BLaER1 (cell line): Measurements from ENCODE around the gene LMO7.
"Not testable (repeated sequence)": the region's sequence is repeated elsewhere in the genome, so short reads cannot be mapped to it uniquely, and the experiment has no call there.

Source experiments
- H3K27ac ChIP-seq: shearing (Covaris generic); formaldehyde crosslinking; 2 replicates; pipeline ENCODE4 v1.8.1; 2022
- H3K27me3 ChIP-seq: shearing (Covaris generic); formaldehyde crosslinking; 2 replicates; pipeline ENCODE4 v1.8.1; 2022
- H3K36me3 ChIP-seq: shearing (Covaris generic); formaldehyde crosslinking; 2 replicates; pipeline ENCODE4 v1.8.1; 2022
- H3K4me1 ChIP-seq: shearing (Covaris generic); formaldehyde crosslinking; 2 replicates; pipeline ENCODE4 v1.8.1; 2022
- H3K4me2 ChIP-seq: shearing (Covaris generic); formaldehyde crosslinking; 2 replicates; pipeline ENCODE4 v1.8.1; 2022
- H3K4me3 ChIP-seq: shearing (Covaris generic); formaldehyde crosslinking; 2 replicates; pipeline ENCODE4 v1.8.1; 2022
- H3K9ac ChIP-seq: shearing (Covaris generic); formaldehyde crosslinking; 2 replicates; pipeline ENCODE4 v1.8.1; 2022
- H3K9me3 ChIP-seq: shearing (Covaris generic); formaldehyde crosslinking; 2 replicates; pipeline ENCODE4 v1.8.1; 2022
- H4K20me1 ChIP-seq: shearing (Covaris generic); formaldehyde crosslinking; 2 replicates; pipeline ENCODE4 v1.8.1; 2022
- Cebpa-rat ChIP-seq: shearing (Covaris generic); IDR thresholded peaks from 2 replicates; pipeline ENCODE4 v1.8.1; 2022

The LMO7 gene

DNA sequence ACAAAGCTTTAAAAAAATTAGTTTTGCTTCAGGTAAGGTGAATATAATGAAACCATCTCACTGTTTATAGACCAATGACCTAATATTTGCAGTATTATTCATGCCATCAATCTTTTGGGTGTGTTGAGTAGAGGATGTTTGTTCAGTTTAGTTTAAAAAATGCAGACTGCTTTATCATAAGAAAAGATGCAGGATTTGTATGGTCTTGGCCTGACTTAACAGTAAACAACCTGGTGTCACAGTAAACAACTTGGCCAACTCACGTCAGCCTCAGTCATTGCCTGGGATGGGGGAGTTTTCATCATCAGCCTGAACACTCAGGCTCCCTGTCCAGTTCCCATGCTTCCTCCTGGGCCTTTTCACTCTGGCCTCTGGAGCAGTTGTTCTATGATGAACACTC, 55.1 kb downstream of the LMO7 start:
- H3K4me3 ChIP-seq = no peak overlapping the region
- H3K27me3 ChIP-seq = no peaks in the 10 kb centered on the region
- no peak overlapping the region for H3K27ac ChIP-seq
- no peak overlapping the region for H3K4me2 ChIP-seq
- no peaks in the 10 kb centered on the region for H3K4me1 ChIP-seq
- TF ChIP-seq Cebpa-rat = no peak
- no peaks in the 10 kb centered on the region for H4K20me1 ChIP-seq
- H3K36me3 ChIP-seq = no peaks in the 10 kb centered on the region
- H3K9ac ChIP-seq = no peak overlapping the region
- no peaks in the 10 kb centered on the region for H3K9me3 ChIP-seq

DNA sequence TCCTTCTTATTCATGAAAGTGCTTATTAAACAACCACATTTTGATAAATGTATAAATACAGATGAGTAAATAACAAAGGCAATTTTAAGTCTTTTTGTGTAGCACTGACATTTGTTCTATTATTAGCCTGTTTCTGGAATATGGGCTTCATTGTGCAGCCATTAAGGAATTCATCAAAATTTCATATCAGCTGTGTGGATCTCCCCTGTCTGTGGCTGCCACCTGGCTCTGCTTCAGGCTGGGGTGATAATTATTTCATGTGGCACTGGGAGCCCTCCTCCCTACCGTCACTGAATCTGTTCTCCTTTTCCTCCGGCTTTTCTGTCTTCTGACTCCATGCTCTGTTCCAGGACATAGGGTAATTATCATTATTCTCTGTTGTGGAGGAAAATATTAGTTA, 57.1 kb downstream of the LMO7 start:
- TF ChIP-seq Cebpa-rat = no peak
- no peaks in the 10 kb centered on the region; the same call in 1 of the 2 replicates for H3K9me3 ChIP-seq
- no peaks in the 10 kb centered on the region for H3K4me1 ChIP-seq
- H3K27me3 ChIP-seq = no peaks in the 10 kb centered on the region
- no peaks in the 10 kb centered on the region for H3K36me3 ChIP-seq
- H3K4me2 ChIP-seq = no peak overlapping the region
- no peak overlapping the region for H3K9ac ChIP-seq
- H3K27ac ChIP-seq = no peak overlapping the region
- no peaks in the 10 kb centered on the region for H4K20me1 ChIP-seq
- no peak overlapping the region for H3K4me3 ChIP-seq

DNA sequence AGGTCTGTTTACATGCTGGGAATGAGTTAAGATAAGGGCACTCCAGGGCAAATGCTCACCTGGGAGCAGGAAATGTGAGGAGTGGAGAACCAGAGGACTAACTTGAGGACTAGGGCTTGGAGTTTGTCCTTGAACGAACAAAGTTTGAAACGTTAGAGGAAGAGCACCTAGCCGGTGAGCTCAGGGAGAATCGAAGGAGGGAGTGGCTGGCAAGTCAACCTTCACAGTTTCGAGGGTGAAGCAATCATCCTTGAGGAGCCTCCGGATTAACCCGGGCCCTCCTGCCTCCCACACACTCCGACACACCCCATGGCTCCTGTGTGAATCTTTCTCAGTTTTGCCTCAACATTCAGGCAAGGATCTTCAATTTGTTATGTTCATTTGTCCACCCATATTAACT, 58.6 kb downstream of the LMO7 start:
- H3K36me3 ChIP-seq = no peaks in the 10 kb centered on the region
- no peak for TF ChIP-seq Cebpa-rat
- no peaks in the 10 kb centered on the region for H3K27me3 ChIP-seq
- H3K27ac ChIP-seq = no peak overlapping the region
- no peak overlapping the region for H3K4me2 ChIP-seq
- H4K20me1 ChIP-seq = no peaks in the 10 kb centered on the region
- no peak overlapping the region for H3K4me3 ChIP-seq
- no peaks in the 10 kb centered on the region for H3K4me1 ChIP-seq
- H3K9me3 ChIP-seq = peaks cover 7% of the 10 kb centered on the region; the same call in 1 of the 2 replicates
- H3K9ac ChIP-seq = no peak overlapping the region

DNA sequence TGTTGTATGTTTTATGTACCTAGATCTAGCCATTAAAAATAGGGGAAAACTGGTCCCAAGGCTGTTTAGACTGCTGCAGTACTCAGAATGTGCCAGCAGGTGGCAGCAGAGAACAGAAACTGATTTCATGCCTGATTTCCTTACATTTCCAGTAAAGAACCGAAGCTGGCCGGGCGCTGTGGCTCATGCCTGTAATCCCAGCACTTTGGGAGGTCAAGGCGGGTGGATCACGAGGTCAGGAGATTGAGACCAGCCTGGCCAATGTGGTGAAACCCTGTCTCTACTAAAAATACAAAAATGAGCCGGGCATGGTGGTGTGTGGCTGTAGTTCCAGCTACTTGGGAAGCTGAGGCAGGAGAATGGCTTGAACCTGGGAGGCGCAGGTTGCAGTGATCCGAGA, 59.8 kb downstream of the LMO7 start:
- H3K4me1 ChIP-seq, H3K9ac ChIP-seq, H4K20me1 ChIP-seq, H3K9me3 ChIP-seq, H3K27ac ChIP-seq, H3K4me2 ChIP-seq, H3K4me3 ChIP-seq, H3K27me3 ChIP-seq, H3K36me3 ChIP-seq: not testable (repeated sequence)

DNA sequence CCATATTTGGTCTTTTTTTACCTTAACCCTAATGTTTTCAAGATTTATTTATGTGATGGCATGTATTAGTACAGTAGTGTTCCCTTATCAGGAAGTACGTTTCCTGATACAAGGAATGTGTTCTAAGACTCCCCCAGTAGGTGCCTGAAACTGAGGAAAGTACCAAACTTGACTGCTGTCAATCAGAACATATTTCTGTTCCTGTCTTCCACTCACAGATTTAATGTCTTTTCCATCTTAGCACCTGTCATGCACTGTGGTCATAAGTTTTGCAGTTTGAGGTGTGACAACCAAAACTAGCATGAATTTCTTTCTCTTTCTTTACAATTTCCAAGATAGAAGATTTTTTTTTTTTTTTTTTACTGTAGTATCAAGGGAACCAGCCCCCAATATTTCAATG, 62.9 kb downstream of the LMO7 start:
- no peak overlapping the region for H3K27ac ChIP-seq
- no peak overlapping the region for H3K9ac ChIP-seq
- no peaks in the 10 kb centered on the region for H3K4me1 ChIP-seq
- H3K9me3 ChIP-seq = peaks cover 9% of the 10 kb centered on the region; the same call in 1 of the 2 replicates
- TF ChIP-seq Cebpa-rat = no peak
- no peaks in the 10 kb centered on the region for H3K27me3 ChIP-seq
- no peak overlapping the region for H3K4me3 ChIP-seq
- no peaks in the 10 kb centered on the region for H4K20me1 ChIP-seq
- H3K36me3 ChIP-seq = no peaks in the 10 kb centered on the region
- H3K4me2 ChIP-seq = no peak overlapping the region

DNA sequence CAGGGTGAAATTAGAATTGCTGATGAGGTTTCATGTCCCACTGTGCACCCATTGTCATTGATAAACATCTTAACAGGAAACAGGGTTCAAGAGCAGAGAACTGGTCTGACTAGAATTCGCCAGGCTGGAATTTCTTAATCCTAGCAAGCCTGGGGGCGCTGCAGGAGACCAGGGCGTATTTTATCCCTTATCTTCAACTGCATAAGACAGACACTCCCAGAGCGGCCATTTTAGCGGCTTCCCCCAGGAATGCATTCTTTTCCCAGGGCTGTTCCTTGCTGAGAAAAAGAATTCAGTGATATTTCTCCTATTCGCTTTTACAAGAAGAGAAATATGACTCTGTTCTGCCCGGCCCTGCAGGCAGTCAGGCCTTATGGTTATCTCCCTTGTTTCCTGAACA, 63.6 kb downstream of the LMO7 start:
- not testable (repeated sequence) for H3K9ac ChIP-seq, H3K4me3 ChIP-seq, H3K4me2 ChIP-seq, H3K27me3 ChIP-seq, H3K36me3 ChIP-seq, H3K9me3 ChIP-seq, H4K20me1 ChIP-seq, H3K27ac ChIP-seq, H3K4me1 ChIP-seq

DNA sequence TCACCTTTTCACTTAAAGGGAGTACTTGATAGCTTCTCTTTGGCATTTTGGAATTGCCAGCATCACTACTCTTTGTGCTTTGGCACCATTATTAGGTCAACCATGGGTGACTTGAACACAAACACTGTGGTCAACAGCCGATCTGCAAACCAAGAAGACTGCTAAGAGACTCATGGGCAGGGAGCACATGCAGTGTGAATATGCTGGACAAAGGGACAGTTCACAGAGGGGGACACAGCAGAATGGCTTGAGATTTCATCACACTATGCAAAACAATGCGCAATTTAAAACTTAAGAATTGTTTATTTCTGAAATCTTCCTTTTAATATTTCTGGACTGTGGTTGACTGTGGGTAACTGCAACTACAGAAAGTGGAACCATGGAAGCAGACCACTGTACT, 64.4 kb downstream of the LMO7 start:
- Histone ChIP-seq H3K4me2 (no peak overlapping the region), H3K27me3 (no peaks in the 10 kb centered on the region), H3K36me3 (no peaks in the 10 kb centered on the region), H3K4me3 (no peak overlapping the region), H3K9ac (no peak overlapping the region), H3K27ac (no peak overlapping the region), H3K9me3 (peaks cover 9% of the 10 kb centered on the region; the same call in 1 of the 2 replicates), H3K4me1 (no peaks in the 10 kb centered on the region), H4K20me1 (no peaks in the 10 kb centered on the region)
- no peak for TF ChIP-seq Cebpa-rat

DNA sequence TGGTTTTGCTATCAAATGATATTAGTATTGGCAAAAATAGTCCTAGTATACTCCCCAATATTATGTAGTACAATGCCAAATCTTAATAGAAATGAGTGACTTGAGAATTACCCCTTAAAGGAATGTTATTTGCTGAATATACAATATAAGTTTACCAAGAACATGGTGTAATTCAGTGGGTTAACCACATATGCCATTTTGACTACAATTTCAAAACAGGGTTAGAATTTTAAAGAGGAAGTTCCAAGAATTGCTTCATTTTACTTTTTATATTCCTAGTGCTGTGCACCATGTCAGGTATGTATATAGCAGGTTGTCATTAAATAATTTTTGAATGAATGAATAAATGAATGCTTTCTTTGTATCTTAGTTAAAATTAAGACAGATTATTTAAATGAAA, 66.3 kb downstream of the LMO7 start:
- Histone ChIP-seq H3K27ac (no peak overlapping the region), H3K4me3 (no peak overlapping the region), H3K27me3 (no peaks in the 10 kb centered on the region), H3K36me3 (no peaks in the 10 kb centered on the region), H3K4me2 (no peak overlapping the region), H3K4me1 (no peaks in the 10 kb centered on the region), H3K9me3 (peaks cover 9% of the 10 kb centered on the region; the same call in 1 of the 2 replicates), H3K9ac (no peak overlapping the region), H4K20me1 (no peaks in the 10 kb centered on the region)
- TF ChIP-seq Cebpa-rat = no peak

DNA sequence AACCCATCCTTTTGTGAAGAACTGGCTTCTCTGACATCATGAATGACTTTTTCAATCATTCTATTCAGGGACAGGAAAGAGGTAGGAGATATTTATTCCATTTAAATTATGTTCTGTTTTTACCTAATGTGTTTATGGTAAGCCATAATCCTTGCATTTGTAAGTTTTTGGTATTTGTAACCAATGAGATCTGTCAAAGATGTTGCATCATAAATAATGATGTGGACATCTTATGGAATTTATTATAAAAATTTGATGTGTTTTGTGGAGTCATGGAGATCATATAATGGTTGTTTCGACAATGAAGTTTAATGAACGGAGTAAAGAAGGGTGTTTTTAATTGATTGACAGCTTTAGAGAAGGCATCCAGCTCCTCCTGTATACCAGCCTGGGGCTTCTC, 67.6 kb downstream of the LMO7 start:
- no peak overlapping the region for H3K9ac ChIP-seq
- peaks cover 9% of the 10 kb centered on the region; the same call in 1 of the 2 replicates for H3K9me3 ChIP-seq
- no peaks in the 10 kb centered on the region for H3K36me3 ChIP-seq
- H3K4me3 ChIP-seq = no peak overlapping the region
- no peaks in the 10 kb centered on the region for H4K20me1 ChIP-seq
- TF ChIP-seq Cebpa-rat = no peak
- H3K4me2 ChIP-seq = no peak overlapping the region
- no peak overlapping the region for H3K27ac ChIP-seq
- no peaks in the 10 kb centered on the region for H3K4me1 ChIP-seq
- no peaks in the 10 kb centered on the region for H3K27me3 ChIP-seq

DNA sequence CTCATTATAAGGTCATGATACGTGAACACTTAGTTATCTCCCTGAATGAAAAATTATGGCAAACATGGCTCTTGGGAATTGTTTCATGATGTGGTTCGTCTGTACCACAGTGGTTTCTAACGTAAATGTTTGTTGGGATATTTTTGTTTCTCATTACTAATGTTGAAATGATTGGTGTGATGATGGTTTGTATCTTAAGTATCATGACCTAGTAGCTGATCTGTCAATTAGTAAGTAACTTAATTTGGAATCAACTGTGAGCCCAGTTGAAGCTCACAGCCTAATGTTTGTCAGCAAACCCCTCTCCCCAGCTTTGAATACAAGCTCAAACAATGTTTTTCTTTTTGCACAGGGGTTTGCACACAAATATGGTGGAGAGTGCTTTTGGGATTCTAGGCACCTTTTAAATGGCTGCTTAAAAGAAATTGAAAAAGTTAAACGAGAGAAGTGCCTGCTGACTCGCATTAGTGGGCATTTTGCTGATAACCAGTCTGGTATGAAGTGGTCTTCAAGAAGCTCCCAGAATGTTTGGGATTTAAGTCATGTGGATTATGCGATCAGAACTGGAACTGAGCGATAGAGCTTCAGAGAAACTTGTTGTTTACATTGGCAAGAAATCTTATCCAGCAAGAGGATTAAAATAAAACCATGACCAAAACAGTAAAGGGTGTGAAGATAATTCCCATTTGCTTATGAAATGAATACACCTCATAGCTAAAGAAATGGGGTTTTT, 68.2 kb downstream of the LMO7 start:
- Histone ChIP-seq H3K9me3 (peaks cover 5% of the 10 kb centered on the region; the same call in 1 of the 2 replicates), H3K4me2 (no peak overlapping the region), H3K36me3 (no peaks in the 10 kb centered on the region), H3K27ac (no peak overlapping the region), H3K9ac (no peak overlapping the region), H3K27me3 (no peaks in the 10 kb centered on the region), H3K4me1 (no peaks in the 10 kb centered on the region), H3K4me3 (no peak overlapping the region), H4K20me1 (no peaks in the 10 kb centered on the region)
- no peak for TF ChIP-seq Cebpa-rat

DNA sequence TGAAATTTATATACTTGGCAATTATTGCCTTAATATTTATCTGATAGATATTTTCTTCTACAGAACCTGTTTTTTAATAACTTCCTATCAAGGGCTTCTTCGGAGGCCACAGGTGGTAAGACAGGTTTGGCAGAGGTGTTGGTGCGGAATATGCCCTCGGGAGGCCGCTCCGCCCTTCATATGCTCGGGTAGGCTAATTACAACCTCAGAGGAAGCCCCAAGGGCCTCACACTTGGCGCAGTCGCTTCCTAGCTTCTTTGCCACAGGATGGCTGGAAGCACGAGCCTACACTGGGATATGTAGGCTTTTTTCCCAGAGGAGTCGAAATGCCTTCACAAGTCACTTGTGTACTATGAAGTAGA, 68.8 kb downstream of the LMO7 start:
- TF ChIP-seq Cebpa-rat = no peak
- Histone ChIP-seq H3K9me3 (no peaks in the 10 kb centered on the region; the same call in 1 of the 2 replicates), H3K4me2 (no peak overlapping the region), H3K36me3 (no peaks in the 10 kb centered on the region), H3K4me3 (no peak overlapping the region), H3K9ac (no peak overlapping the region), H3K4me1 (no peaks in the 10 kb centered on the region), H4K20me1 (no peaks in the 10 kb centered on the region), H3K27ac (no peak overlapping the region), H3K27me3 (no peaks in the 10 kb centered on the region)
